HG03060 (cell line): ENCODE data around the gene HMG20A.

Source experiments
- ATAC-seq: cut with Tn5 transposase; IDR thresholded peaks from one replicate; pipeline ENCODE4 v1.9.1; 2021; ENCODE audit warnings: low read depth, moderate number of reproducible peaks; ENCODE audit not compliant: unreplicated experiment

HMG20A gene

GRCh38 chr15:77420610-77421369, at the start of gene HMG20A:
Gene HMG20A, plus strand, starts transcription at chr15:77420888. Its CDS starts 37,520 bp downstream, at chr15:77458408.
- ATAC-seq: peak; percentile 24

DNA sequence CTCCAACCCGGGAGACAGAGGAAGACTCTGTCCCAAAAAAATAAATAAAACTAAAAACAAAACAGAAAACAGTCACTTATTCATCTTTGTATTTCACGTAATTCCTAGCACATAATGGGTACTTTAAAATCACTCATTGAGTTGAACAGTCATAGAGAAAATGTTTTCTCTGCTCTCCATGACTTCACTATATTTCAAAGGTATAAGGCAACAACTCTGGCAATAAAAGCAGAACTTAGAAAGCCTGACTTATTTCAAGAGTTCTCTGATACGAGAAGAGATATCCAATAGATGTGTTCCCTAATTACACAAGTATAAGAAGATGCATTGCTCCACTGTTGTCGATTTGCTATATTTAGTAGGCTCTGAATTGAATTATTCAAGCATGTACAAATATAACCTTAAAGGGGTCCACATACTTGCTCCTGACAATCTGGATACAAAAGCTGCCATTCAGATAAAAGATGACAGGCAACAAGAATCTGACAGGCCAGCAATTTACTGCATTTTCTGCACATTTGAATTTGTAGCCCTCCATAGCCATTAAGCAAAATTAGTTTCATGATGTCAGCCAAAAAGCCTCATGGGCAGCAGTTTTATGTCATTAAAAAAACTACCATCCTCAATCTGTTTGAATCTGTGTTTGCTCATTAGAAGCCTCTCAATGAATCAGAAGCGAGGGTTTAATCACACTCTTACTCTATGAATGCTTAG, 48.7 kb upstream of the HMG20A start:
- no peak for ATAC-seq

GRCh38 chr15:77373441-77373840, 47.2 kb upstream of the HMG20A start:
- ATAC-seq: no peak

- no peak for ATAC-seq
Measured at GRCh38 chr15:77375133-77375532, 45.6 kb upstream of the HMG20A start.

- no peak for ATAC-seq
Measured at GRCh38 chr15:77376770-77377169, 43.9 kb upstream of the HMG20A start.

DNA sequence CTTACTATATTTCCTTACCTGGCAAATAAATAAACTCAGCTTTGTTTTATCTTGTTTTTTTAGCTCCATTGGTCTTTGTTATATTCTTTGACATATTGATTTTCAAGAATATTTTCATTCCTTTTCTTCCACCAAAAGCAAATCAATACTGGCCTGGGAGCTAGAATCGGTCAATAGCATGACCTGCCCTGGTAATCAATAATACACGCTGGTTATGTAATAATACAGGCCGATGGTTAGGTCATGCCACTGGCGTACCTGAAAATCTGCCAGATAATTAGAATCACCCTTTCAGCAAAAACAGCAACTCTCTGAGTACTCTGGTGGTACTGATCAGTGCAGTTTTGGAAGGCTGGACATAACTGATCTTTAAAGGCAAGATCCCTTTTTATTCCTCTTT, 40.7 kb upstream of the HMG20A start:
- no peak for ATAC-seq

DNA sequence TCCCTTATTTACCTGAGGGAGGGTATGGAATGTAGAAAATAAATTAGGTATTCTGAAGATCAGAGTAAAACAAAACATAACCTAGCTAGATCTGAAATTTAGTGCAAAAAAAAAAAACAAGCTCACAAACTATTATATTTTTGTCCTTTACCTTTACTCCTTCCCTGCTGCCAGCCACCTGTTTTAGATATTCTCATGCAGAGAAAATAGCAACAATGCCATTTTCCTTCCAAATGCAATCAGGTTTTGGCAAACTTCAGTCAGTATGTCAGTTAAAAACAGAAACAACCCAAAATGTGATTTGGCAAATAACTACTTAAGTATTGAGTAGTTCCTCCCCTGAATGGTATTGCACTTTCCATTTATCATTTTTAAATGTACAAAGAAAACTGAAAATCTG, 36.6 kb upstream of the HMG20A start:
- ATAC-seq: no peak

DNA sequence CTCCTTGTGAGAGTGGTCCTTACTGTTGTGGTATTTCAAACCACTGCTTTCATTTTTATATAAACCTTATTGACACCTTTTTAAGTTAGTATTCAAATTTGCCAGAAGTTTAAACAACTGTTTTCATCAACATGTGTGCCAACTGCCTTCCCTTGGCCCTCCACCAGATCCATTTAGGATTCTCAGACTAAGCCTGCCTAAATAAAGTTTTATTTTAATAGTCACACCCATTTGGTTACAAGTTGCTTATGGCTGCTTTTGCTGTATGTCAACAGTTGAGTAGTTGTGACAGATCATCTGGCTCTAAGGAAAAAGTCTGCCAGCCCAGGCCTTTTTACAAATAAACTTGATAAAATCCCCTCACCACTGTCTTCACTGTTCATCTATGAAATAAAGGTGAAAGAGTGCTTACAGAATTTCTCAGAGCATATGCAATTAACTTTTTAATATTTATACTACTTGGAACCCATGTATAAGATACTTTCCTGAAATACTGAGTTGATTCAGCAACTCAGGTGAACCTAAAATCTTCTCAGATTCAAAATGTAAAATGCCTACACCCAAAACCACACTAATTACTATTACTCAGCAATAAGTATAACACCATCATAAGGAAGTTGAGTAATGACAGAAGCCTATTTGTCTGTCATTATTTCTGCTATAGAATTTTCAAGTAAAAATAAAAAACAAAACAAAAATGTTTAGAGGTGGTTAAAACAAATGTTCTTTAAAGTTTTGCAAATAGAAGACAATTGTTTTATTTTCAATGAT, 35.9 kb upstream of the HMG20A start:
- no peak for ATAC-seq

- ATAC-seq: no peak
Measured at GRCh38 chr15:77386626-77387025, 34.1 kb upstream of the HMG20A start.

- ATAC-seq: no peak
Measured at GRCh38 chr15:77387365-77388105, 33.2 kb upstream of the HMG20A start.

DNA sequence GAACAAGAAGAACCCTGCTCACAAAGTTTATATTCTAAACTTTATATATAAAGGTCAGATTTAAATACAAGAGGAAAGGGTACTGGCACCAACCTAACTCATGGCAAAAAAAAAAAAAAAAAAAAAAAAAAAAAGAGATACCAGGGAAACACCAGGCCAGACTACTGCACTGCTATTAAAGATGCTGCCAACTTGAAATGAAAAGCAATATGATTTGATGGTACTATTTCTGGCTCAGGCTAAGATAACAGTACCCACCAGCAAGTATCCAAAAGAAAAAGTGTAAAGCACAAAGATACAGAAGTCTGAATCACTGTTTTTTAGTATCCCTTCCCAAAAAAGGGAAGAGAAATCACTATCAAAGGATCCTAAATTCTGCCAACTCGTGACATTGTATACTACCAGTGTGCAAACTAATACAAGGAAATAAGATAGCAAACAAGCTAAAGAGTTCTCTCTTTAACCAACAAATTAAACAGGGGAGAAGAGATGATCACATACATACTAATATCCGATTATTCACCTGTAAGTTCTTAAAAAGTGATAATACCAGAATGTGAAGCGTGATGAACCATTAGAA, 29.2 kb upstream of the HMG20A start:
- no peak for ATAC-seq

- ATAC-seq: no peak
Measured at GRCh38 chr15:77392762-77393470, 27.8 kb upstream of the HMG20A start.

DNA sequence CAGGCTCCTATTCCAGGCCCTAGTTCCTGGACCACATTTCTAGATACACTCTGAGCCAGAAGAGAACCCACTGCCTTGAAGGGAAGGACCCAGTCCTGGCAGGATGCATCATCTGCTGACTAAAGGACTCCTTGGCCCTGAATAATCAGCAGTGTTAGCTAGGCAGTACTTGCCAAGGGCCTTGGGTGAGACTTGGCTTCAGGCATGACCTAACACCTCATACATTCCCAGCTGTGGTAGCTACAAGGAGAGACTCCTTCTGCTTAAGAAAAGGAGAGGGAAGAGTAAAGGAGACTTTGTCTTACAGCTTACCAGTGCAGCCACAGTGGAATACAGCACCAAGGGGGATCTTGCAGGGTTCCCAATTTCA, 27.2 kb upstream of the HMG20A start:
- ATAC-seq: no peak

GRCh38 chr15:77395013-77395774, 25.5 kb upstream of the HMG20A start:
- no peak for ATAC-seq

GRCh38 chr15:77396692-77397091, 24.0 kb upstream of the HMG20A start:
- no peak for ATAC-seq

DNA sequence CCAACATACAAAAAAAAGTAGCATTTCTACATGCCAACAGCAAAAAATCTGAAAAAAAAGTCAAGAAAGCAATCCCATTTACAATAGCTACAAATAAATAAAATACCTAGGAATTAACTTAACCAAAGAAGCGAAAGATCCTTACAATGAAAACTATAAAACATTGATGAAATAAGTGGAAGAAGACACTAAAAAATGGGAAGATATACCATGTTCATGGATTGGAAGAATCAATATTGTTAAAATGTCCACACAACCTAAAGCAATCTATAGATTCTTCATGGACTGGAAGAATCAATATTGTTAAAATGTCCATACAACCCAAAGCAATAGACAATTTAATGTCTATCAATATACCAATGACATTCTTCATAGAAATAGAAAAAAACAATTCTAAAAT, 21.8 kb upstream of the HMG20A start:
- no peak for ATAC-seq

DNA sequence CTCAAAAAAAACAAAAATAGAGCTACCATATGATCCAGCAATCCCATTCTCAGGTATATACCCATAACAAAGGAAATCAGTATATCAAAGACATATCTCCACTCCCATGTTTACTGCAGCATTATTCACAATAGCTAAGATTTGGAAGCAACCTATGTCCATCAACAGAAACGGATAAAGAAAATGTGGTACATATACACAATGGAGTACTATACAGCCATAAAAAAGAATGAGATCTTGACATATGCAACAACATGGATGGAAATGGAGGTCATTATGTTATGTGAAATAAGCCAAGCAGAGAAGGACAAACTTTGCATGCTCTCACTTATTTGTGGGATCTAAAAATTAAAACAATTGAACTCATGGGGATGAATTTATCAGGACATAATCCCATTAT, 20.4 kb upstream of the HMG20A start:
- ATAC-seq: no peak

DNA sequence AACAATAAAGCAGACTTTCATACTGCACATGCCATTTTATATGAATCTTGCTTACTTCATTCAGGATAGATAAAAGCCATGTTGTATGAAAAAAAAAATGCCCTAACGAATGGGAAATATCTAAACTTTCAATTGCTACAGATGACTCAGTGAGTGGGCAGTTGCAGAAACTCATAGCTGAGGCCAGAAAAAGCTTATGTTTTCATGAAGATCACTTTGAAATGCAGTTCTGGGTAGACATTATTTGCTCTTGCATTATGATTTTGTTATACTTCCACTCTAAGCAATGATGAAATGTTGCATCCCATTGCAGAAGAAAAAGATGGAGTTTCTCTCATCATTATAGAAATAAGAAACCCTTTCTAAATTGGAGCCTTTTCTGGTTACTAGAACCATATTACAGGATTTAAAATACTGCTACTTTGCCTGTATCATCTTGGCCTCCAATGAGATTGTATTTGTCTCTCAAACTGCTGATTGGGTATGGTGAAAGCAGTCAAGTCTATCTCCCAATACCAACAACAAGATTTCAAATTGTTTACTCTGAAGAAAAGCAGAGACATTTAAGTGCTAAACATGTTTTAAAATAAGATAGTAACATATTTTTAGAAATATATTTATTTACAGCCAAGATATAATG, 17.8 kb upstream of the HMG20A start:
- ATAC-seq: no peak
